ENCODE measurements around the gene EPN2.

Gene EPN2

DNA sequence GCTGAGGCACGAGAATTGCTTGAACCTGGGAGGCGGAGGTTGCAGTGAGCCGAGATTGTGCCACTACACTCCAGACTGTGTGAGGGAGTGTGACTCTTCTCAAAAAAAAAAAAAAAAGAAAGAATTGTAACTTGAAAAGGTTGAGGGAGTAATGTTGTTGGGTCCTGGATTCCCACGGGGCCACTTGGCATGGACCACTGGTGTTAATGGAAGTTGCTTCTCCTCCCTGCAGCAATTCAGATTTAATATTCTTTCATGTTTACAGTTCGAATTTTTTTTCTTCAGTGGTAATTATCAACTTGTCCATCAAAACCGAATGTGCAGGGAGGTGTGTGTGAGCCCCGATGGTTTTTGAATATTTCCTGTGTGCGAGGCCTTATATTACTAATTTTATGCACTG, 7.2 kb downstream of the EPN2 start:
- Histone ChIP-seq H3K36me3 (ENCODE audit: control insufficient read depth, insufficient read depth, low read length, severe bottlenecking) (no peaks in the 10 kb centered on the region), H3K4me3 (ENCODE audit: low read length) (no peak overlapping the region), H3K9ac (ENCODE audit: low read length) (no peak overlapping the region), H3K4me1 (ENCODE audit: control insufficient read depth, insufficient read depth, low read length) (peaks cover 20% of the 10 kb centered on the region), H3K27me3 (replicated peaks; ENCODE audit: control insufficient read depth, insufficient read depth, low read length) (no peaks in the 10 kb centered on the region), H3K9me3 (ENCODE audit: control insufficient read depth, low read length) (no peaks in the 10 kb centered on the region)
- no peak for DNase-seq (ENCODE audit: low read depth)

DNA sequence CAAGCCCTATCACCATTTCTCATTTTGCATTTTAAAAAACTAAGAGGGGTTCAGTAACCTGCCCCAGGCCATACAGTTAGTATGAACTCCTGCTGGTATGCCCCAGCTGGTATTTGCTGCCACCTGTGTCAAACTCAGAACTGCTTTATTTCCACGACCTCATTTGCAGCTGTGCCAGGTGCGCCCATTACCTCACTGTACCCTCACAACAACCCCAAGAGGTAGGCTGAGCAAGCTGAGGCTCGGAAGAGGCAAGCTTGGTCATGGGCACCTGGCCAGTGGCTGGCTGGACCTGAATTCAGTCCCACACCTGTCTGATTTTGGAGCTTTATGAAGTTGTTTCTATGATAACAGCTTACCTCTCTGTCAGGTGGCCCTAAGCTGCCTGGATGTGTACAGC, 7.6 kb downstream of the EPN2 start:
- no peaks in the 10 kb centered on the region for H3K9me3 ChIP-seq (ENCODE audit: control insufficient read depth, low read length)
- DNase-seq (ENCODE audit: low read depth): no peak
- H3K4me3 ChIP-seq (ENCODE audit: low read length): no peak overlapping the region
- no peaks in the 10 kb centered on the region for H3K36me3 ChIP-seq (ENCODE audit: control insufficient read depth, insufficient read depth, low read length, severe bottlenecking)
- H3K27me3 ChIP-seq (replicated peaks; ENCODE audit: control insufficient read depth, insufficient read depth, low read length): no peaks in the 10 kb centered on the region
- H3K9ac ChIP-seq (ENCODE audit: low read length): no peak overlapping the region
- peaks cover 20% of the 10 kb centered on the region for H3K4me1 ChIP-seq (ENCODE audit: control insufficient read depth, insufficient read depth, low read length)

DNA sequence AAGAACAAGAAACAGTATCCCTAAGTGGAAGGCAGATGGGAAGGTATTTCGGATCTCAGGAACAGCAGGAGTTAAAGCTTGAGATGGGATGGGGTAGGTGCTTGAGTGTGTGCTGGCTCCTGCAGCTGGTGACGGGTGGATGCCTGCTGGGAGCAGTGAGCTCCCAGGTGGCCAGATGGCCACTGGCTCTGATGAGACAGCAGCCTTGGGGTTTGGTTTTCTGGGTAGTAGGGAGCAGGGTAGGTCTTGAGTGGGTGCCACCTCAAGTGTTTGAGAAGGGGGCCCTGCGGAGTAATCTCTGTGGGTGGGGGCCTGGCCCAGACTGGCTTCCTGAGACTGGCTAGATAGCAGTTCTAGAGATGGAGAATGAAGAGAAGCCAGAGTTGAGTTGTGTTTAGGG, 10.3 kb downstream of the EPN2 start:
- H3K9ac ChIP-seq (ENCODE audit: low read length): no peak overlapping the region

DNA sequence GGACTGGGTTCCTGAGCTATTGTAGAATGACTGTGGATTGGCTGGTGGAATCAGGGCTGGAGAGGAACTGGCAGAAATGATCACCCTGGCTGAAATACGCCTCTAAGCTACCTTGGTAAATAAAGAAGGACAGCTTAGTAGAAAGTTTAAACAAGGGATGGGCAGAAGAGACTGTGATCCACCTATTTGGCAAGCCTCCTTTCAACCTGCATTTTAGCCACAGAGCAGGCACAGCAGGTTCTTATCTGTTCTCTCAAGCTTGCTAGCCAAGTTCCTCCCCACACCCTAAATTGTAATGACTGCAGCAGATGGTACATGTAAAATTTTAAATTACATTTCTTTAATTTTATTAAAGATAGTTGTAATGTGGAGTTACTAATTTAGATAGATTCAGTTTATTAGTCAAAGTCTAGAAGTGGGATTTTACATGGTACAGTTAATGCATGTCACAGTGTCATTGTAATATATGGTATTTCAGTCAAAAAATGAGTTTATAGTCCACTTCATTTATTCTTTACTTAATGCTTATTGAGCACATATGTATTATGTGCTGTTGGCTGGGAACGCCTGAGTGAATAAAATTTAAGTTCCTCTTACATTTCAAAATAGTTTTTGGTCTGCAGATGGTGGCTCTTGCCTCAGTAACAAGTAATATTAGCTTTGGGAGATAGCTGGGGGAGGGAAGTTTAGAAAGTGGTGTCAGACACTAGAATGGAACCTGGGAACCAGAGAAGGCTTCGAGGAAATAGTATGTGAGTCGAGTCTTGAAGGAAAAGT, 11.2 kb downstream of the EPN2 start:
- no peaks in the 10 kb centered on the region for H3K36me3 ChIP-seq (ENCODE audit: control insufficient read depth, insufficient read depth, low read length, severe bottlenecking)
- DNase-seq (ENCODE audit: low read depth): no peak

More for the DNA sequence above, 10.3 kb downstream of the EPN2 start:
- no peaks in the 10 kb centered on the region for H3K9me3 ChIP-seq (ENCODE audit: control insufficient read depth, low read length)
- no peaks in the 10 kb centered on the region for H3K27me3 ChIP-seq (replicated peaks; ENCODE audit: control insufficient read depth, insufficient read depth, low read length)
- no peak for DNase-seq (ENCODE audit: low read depth)
- no peak overlapping the region for H3K4me3 ChIP-seq (ENCODE audit: low read length)
- no peaks in the 10 kb centered on the region for H3K36me3 ChIP-seq (ENCODE audit: control insufficient read depth, insufficient read depth, low read length, severe bottlenecking)
- H3K4me1 ChIP-seq (ENCODE audit: control insufficient read depth, insufficient read depth, low read length): peaks cover 34% of the 10 kb centered on the region

DNA sequence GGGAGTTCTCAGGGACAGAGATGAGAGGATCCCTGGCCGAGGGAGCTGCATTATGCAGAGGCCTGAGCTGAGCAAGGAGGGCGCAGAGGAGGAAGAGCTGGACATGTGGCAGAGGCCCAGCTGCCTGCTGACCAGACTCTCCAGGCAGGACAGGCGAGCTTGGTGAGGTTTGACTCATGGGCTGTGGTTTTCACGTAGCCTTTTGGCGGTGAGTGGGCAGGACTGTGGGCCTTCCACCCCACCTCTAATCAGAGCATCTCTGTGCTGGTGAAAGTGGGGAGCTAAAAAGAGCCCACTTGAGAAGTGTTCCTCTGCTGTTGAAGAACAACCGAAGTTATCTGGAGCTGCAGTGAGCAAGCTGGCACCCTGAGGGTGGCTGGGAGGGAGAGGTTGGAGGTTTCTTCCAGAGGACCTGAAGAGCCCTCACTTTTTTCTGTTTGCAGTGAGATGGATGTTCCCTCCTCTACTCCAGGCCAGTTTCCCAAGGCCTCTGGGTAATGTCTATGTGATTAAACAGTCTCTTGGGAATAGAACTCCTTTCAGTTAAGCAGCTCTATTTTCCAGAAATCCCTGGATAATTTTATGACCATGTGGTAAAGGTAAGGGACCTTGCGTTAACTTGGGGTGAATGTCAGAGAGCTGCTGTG, 11.9 kb downstream of the EPN2 start:
- no peaks in the 10 kb centered on the region for H3K36me3 ChIP-seq (ENCODE audit: control insufficient read depth, insufficient read depth, low read length, severe bottlenecking)
- DNase-seq (ENCODE audit: low read depth): peak; percentile 83
- H3K4me3 ChIP-seq (ENCODE audit: low read length): no peak overlapping the region
- no peaks in the 10 kb centered on the region for H3K27me3 ChIP-seq (replicated peaks; ENCODE audit: control insufficient read depth, insufficient read depth, low read length)
- peaks cover 34% of the 10 kb centered on the region for H3K4me1 ChIP-seq (ENCODE audit: control insufficient read depth, insufficient read depth, low read length)
- no peaks in the 10 kb centered on the region for H3K9me3 ChIP-seq (ENCODE audit: control insufficient read depth, low read length)
- peak overlapping the region; percentile 52 for H3K9ac ChIP-seq (ENCODE audit: low read length)

More for the DNA sequence above, 11.2 kb downstream of the EPN2 start:
- Histone ChIP-seq H3K4me1 (ENCODE audit: control insufficient read depth, insufficient read depth, low read length) (peaks cover 34% of the 10 kb centered on the region), H3K9ac (ENCODE audit: low read length) (peak overlapping the region; percentile 52), H3K4me3 (ENCODE audit: low read length) (no peak overlapping the region), H3K27me3 (replicated peaks; ENCODE audit: control insufficient read depth, insufficient read depth, low read length) (no peaks in the 10 kb centered on the region), H3K9me3 (ENCODE audit: control insufficient read depth, low read length) (no peaks in the 10 kb centered on the region)

DNA sequence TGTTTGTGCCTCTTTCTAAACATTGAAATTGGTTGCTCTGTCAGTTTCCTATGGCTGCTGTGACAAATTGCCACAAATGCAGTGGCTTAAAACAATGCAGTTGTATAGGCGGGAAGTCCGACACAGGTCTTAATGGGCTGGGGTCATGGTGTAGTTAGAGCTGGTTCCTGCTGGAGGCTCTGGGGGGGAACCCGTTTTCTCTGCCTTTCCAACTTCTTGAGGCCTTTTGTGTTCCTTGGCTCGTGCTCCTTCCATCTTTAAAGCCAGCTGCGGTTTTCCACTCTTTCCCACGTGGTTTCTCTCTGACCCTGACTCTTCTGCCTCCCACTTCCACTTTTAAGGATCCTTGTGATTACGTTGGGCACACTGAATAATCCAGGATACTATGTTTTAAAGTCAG, 12.5 kb downstream of the EPN2 start:
- no peak for DNase-seq (ENCODE audit: low read depth)
- Histone ChIP-seq H3K4me3 (ENCODE audit: low read length) (no peak overlapping the region), H3K4me1 (ENCODE audit: control insufficient read depth, insufficient read depth, low read length) (peaks cover 34% of the 10 kb centered on the region), H3K36me3 (ENCODE audit: control insufficient read depth, insufficient read depth, low read length, severe bottlenecking) (no peaks in the 10 kb centered on the region), H3K9me3 (ENCODE audit: control insufficient read depth, low read length) (no peaks in the 10 kb centered on the region), H3K27me3 (replicated peaks; ENCODE audit: control insufficient read depth, insufficient read depth, low read length) (no peaks in the 10 kb centered on the region), H3K9ac (ENCODE audit: low read length) (peak overlapping the region; percentile 52)

DNA sequence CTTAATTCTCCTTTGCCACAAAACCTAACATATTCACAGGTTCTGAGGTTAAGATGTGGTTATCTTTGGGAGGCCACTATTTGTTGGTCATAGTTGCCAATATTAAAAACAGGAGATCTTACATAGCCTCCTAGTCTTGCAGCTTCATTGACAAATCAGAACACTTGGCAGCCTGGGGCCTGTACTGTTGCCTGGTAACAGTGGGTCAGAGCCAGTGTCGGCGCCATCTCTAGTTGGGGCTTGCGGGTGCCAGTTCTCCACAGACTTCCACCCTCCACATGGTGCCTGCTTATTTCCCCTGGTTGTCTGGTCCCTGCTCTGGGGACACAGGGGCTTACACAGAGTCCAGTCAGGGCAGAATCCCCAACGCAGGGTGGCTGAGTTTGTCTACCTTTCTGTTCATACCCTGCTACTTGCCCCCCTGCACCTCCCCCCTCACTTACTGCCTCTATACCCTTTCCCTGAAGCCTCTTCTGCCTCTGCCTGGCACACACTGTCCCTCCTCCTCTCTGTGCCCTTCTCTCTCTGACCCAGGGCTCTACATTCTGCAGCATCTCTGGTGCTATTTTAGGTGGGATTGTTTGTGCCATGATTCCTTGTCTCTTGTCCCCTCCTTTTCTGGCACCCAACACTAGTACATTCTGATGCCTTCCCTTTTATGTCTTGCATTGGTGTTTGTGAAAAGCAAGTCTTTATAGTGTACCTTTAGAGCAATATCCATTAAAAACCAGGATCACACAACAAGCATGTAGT, 13.4 kb downstream of the EPN2 start:
- Histone ChIP-seq H3K9me3 (ENCODE audit: control insufficient read depth, low read length) (no peaks in the 10 kb centered on the region), H3K27me3 (replicated peaks; ENCODE audit: control insufficient read depth, insufficient read depth, low read length) (no peaks in the 10 kb centered on the region), H3K4me1 (ENCODE audit: control insufficient read depth, insufficient read depth, low read length) (peaks cover 34% of the 10 kb centered on the region), H3K36me3 (ENCODE audit: control insufficient read depth, insufficient read depth, low read length, severe bottlenecking) (no peaks in the 10 kb centered on the region), H3K9ac (ENCODE audit: low read length) (no peak overlapping the region), H3K4me3 (ENCODE audit: low read length) (peak overlapping the region; percentile 4)
- no peak for DNase-seq (ENCODE audit: low read depth)

DNA sequence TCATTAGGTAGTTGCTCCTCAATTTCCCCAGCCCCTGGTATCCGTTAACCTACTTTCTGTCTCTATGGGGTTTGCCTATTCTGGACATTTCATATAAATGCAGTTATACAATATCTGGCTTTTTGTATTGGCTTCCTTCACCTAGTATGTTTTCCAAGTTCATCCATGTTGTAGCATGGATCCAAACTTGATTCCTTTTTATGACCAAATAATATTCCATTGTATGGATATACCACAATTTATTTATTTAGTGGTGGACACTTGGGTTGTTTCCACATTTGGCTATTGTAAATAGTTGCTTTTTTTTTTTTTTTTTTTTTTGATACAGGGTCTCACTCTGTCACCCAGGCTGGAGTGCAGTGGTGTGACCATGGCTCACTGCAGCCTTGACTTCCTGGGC, 15.9 kb downstream of the EPN2 start:
- DNase-seq (ENCODE audit: low read depth): no peak
- no peak overlapping the region for H3K4me3 ChIP-seq (ENCODE audit: low read length)
- H3K9me3 ChIP-seq (ENCODE audit: control insufficient read depth, low read length): no peaks in the 10 kb centered on the region
- H3K36me3 ChIP-seq (ENCODE audit: control insufficient read depth, insufficient read depth, low read length, severe bottlenecking): no peaks in the 10 kb centered on the region
- peaks cover 31% of the 10 kb centered on the region for H3K4me1 ChIP-seq (ENCODE audit: control insufficient read depth, insufficient read depth, low read length)
- H3K9ac ChIP-seq (ENCODE audit: low read length): no peak overlapping the region
- no peaks in the 10 kb centered on the region for H3K27me3 ChIP-seq (replicated peaks; ENCODE audit: control insufficient read depth, insufficient read depth, low read length)

DNA sequence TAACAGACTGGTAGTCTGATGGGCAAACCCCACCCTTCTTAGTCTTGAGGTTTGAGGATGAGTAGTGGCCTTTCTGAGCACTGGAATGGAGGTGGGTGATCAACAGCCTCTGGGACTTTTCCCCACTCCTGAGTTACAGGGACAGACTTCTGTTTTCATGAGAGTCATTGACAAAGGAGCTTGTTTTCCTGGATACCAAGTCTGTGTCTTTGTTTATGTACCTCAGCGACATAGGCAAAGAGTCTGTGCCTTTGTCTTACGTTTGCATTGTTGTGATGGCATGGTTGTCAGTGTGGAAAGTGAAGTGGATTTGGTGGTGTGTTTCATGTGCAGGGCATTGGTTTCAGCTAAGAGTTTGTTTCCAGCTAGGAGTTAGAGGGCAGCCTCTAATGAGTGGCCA, 17.5 kb downstream of the EPN2 start:
- Histone ChIP-seq H3K36me3 (ENCODE audit: control insufficient read depth, insufficient read depth, low read length, severe bottlenecking) (no peaks in the 10 kb centered on the region), H3K4me1 (ENCODE audit: control insufficient read depth, insufficient read depth, low read length) (peaks cover 16% of the 10 kb centered on the region), H3K27me3 (replicated peaks; ENCODE audit: control insufficient read depth, insufficient read depth, low read length) (no peaks in the 10 kb centered on the region), H3K9me3 (ENCODE audit: control insufficient read depth, low read length) (no peaks in the 10 kb centered on the region), H3K9ac (ENCODE audit: low read length) (no peak overlapping the region), H3K4me3 (ENCODE audit: low read length) (no peak overlapping the region)
- no peak for DNase-seq (ENCODE audit: low read depth)

DNA sequence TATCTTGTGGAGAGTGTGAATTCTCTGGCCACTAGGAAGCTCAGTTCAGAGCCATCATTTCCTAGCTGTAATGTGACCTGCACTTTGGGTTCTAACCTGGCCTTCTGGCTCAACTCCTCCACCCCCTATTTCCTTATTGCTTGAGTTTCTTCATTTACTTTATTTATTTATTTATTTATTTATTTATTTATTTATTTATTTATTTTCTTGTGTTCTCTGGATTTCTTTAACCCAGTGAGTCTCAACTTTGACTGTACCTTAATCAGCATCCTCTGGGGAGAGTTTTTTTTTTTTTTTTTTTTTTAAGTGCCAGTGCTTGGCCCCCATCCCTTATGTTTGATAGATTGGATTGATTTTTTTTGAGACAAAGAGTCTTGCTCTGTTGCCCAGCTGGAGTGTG, 18.1 kb downstream of the EPN2 start:
- no peak overlapping the region for H3K9ac ChIP-seq (ENCODE audit: low read length)
- H3K4me3 ChIP-seq (ENCODE audit: low read length): no peak overlapping the region
- no peaks in the 10 kb centered on the region for H3K36me3 ChIP-seq (ENCODE audit: control insufficient read depth, insufficient read depth, low read length, severe bottlenecking)
- DNase-seq (ENCODE audit: low read depth): no peak
- H3K9me3 ChIP-seq (ENCODE audit: control insufficient read depth, low read length): no peaks in the 10 kb centered on the region
- peaks cover 10% of the 10 kb centered on the region for H3K4me1 ChIP-seq (ENCODE audit: control insufficient read depth, insufficient read depth, low read length)
- H3K27me3 ChIP-seq (replicated peaks; ENCODE audit: control insufficient read depth, insufficient read depth, low read length): no peaks in the 10 kb centered on the region

DNA sequence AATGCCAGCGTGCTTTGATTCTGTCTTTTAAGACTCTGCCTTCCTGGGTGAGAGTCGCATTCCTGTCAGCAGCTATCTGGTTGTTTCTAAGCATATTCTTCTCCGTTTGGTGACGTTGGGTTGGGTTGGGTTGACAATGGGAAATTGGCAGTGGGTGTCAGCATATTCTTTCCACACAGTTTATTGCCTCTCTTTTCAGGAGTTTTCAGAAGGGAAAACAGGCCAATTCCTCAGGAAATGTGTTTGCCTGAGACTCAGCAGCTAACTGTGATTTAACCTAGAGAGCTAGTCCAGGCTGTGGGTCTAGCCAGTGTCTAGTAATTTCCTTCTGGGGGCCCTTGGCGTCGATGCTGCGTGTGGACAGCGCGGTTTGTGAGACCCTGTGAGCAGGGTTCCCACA, 21.2 kb downstream of the EPN2 start:
- Histone ChIP-seq H3K4me1 (ENCODE audit: control insufficient read depth, insufficient read depth, low read length) (peaks cover 17% of the 10 kb centered on the region), H3K9ac (ENCODE audit: low read length) (no peak overlapping the region), H3K4me3 (ENCODE audit: low read length) (no peak overlapping the region), H3K9me3 (ENCODE audit: control insufficient read depth, low read length) (no peaks in the 10 kb centered on the region), H3K36me3 (ENCODE audit: control insufficient read depth, insufficient read depth, low read length, severe bottlenecking) (no peaks in the 10 kb centered on the region), H3K27me3 (replicated peaks; ENCODE audit: control insufficient read depth, insufficient read depth, low read length) (no peaks in the 10 kb centered on the region)
- no peak for DNase-seq (ENCODE audit: low read depth)

All from adipocyte (in vitro differentiated cells).